IPS DF 6.9 (cell line): ENCODE results near the gene INSR.
"Not testable (repeated sequence)": the region's sequence is repeated elsewhere in the genome, so short reads cannot be mapped to it uniquely, and the experiment has no call there.

Experiments
- DNase-seq: peaks from one replicate; pipeline ENCODE4 v3.0.0-alpha.2; 2013; ENCODE audit warnings: low read depth, low spot score
- H3K27ac ChIP-seq: one replicate; pipeline ENCODE4 v1.5.1; 2013; ENCODE audit warnings: low read length, control low read depth
- H3K27me3 ChIP-seq: 2 replicates; pipeline ENCODE4 v1.6.1; 2013; ENCODE audit warnings: mild to moderate bottlenecking, low read length; ENCODE audit not compliant: control insufficient read depth, insufficient read depth
- H3K36me3 ChIP-seq: 2 replicates; pipeline ENCODE4 v1.6.1; 2013; ENCODE audit warnings: low read length; ENCODE audit not compliant: control insufficient read depth, insufficient read depth
- H3K4me1 ChIP-seq: 2 replicates; pipeline ENCODE4 v1.6.1; 2013; ENCODE audit warnings: low read length; ENCODE audit not compliant: control insufficient read depth, insufficient read depth
- H3K4me3 ChIP-seq: 2 replicates; pipeline ENCODE4 v1.5.1; 2013; ENCODE audit warnings: mild to moderate bottlenecking, low read length
- H3K9me3 ChIP-seq: 2 replicates; pipeline ENCODE4 v1.6.1; 2013; ENCODE audit warnings: low read length, inconsistent platforms; ENCODE audit not compliant: control insufficient read depth, insufficient read depth
- WGBS: extraction: QIAGEN DNeasy Blood & Tissue Kit; methylation state at CpG from one replicate; pipeline ENCODE4 v1.1.7; 2013; ENCODE audit warnings: mixed read lengths, missing lambda C conversion rate; ENCODE audit not compliant: insufficient read length, insufficient coverage; 5-methylcytosine and 5-hydroxymethylcytosine counted together

INSR gene

DNA sequence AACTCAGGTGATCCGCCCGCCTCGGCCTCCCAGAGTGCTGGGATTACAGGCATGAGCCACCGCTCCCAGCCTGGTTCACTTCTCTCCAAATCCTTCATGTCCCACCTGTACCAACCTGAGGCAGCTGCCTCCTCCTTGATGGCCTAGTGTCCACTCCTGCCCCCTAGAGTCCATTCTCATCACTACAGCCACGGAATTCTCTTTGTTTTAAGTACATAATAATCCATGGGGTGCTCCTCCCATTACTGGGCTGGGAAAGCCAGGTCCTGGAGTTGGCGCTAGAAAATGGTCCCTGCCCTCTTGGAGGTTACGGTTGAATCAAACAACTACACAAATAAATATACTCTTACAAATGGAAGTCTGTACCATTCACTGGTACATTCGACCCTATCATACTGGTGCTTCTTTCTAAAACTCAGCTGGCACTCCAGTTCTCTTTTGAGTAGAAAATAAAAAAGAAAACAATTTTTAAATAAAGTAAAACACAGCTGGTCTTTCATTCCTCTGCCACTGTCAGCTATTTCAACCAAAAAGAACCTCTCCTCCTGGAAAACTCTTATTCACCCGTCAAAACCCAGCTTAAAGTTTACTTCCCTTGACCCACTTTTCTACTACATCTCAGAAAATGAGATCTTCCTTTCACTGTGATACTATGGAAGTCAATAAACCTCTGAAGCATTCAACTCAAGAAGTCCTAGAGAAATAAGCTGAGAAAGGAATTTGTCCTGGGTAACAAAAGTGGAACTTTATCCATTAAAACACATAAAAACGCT lies 32.1 kb upstream of the INSR start:
- no peaks in the 10 kb centered on the region for H3K4me1 ChIP-seq
- H3K27ac ChIP-seq: no peak overlapping the region
- H3K9me3 ChIP-seq: no peaks in the 10 kb centered on the region
- WGBS: no CpG with 5 or more reads among the region's 10 CpGs
- no peak overlapping the region for H3K4me3 ChIP-seq
- no peaks in the 10 kb centered on the region for H3K27me3 ChIP-seq
- peak; percentile 81 for DNase-seq
- no peaks in the 10 kb centered on the region for H3K36me3 ChIP-seq

DNA sequence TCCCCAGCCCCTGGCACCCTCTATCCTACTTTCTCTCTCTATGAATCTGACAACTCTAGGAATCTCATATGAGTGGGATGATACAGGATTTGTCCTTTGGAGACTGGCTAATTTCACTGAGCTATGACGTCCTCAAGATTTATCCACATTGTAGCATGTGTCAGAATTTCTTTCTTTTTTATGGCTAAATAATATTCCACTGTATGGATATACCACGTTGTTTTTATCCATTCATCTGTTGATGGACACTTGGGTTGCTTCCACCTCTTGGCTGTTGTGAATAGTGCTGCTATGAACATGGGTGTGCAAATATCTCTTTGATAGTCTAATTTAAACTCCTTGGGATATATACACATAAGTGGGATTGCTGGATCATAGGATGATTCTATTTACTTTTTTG lies 24.0 kb upstream of the INSR start:
- Histone ChIP-seq H3K9me3 (no peaks in the 10 kb centered on the region), H3K36me3 (no peaks in the 10 kb centered on the region), H3K27me3 (no peaks in the 10 kb centered on the region), H3K4me1 (no peaks in the 10 kb centered on the region), H3K27ac (no peak overlapping the region), H3K4me3 (no peak overlapping the region)
- no CpG with 5 or more reads among the region's 2 CpGs for WGBS
- DNase-seq: no peak

DNA sequence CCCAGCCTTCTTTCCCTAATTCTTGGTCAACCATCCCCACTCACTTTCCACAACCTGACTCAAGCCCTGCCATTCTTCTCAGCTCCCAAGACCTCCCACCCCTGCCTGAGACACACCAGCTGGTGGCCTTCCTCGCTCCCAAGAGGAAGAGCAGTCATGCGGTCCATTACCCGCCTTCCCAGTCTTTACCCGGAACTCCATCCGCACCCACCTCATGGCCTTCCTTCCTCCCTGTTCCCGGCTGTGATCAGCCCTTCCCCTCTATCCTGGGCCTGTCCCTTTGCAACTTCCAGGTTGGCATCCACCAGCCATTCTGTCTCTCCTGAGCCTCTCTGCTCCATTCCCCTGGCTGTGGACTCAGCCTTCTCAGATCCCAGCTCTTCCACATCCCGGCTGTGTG lies 18.6 kb upstream of the INSR start:
- Histone ChIP-seq H3K27me3 (no peaks in the 10 kb centered on the region), H3K27ac (no peak overlapping the region), H3K4me1 (no peaks in the 10 kb centered on the region), H3K4me3 (no peak overlapping the region), H3K36me3 (no peaks in the 10 kb centered on the region), H3K9me3 (no peaks in the 10 kb centered on the region)
- WGBS: no CpG with 5 or more reads among the region's 7 CpGs
- DNase-seq: no peak

DNA sequence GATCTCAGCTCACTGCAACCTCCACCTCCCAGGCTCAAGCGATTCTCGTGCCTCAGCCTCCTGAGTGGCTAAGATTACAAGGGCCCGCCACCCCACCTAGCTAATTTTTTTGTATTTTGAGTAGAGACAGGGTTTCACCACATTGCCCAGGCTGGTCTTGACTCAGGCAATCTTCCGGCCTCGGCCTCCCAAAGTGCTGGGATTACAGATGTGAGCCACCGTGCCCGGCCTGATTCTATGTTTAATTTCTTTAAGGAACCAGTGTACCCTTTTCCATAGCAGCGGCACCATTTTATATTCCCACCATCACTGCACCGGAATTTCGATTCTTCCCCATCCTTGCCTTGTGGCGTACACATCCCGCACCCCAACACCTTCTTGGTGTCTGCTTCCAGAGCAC lies 17.7 kb upstream of the INSR start:
- no peak for DNase-seq
- Histone ChIP-seq H3K4me1 (no peaks in the 10 kb centered on the region), H3K9me3 (no peaks in the 10 kb centered on the region), H3K27me3 (no peaks in the 10 kb centered on the region), H3K4me3 (no peak overlapping the region), H3K27ac (no peak overlapping the region), H3K36me3 (no peaks in the 10 kb centered on the region)
- WGBS: no CpG with 5 or more reads among the region's 12 CpGs

DNA sequence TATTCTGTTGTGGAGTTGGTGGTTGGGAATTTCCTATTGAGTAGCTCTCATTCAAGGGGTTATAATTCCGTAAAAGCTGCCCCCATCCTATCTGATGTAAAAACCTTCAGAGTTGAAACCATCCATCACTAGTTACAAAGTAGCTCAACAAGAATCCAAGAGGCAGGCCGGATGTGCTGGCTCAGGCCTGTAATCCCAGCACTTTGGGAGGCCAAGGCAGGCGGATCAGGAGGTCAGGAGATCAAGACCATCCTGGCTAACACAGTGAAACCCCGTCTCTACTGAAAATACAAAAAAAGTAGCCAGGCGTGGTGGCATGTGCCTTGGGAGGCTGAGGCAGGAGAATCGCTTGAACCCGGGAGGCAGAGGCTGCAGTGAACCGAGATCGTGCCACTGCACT lies 14.1 kb upstream of the INSR start:
- H3K4me1 ChIP-seq, H3K27me3 ChIP-seq, H3K4me3 ChIP-seq, H3K27ac ChIP-seq, H3K36me3 ChIP-seq, H3K9me3 ChIP-seq, DNase-seq: not testable (repeated sequence)
- no CpG with 5 or more reads among the region's 9 CpGs for WGBS

DNA sequence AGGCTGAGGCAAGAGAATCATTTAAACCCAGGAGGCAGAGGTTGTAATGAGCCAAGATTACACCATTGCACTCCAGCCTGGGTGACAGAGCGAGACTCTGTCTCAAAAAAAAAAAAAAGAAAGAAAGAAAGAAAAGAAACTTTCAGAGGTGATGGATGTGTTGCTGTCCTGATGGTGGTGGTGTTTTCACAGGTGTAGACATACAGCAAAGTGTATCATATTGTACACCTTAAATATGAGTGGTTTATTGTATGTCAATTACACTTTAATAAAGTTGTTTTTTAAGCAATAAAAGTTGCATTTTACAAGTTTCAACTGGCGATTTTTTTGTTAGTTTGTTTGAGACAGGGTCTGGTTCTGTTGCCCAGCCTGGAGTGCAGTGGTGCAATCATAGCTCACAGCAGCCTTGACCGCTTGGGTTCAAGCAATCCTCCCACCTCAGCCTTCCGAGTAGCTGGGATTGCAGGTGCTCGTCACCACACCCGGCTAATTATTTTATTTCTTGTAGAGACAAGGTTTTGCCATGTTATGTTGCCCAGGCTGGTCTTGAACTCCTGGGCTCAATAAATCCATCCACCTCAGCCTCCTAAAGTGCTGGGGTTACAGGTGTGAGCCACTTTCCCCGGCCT lies 13.5 kb upstream of the INSR start:
- DNase-seq: no peak
- Histone ChIP-seq H3K4me3 (no peak overlapping the region), H3K27me3 (no peaks in the 10 kb centered on the region), H3K4me1 (no peaks in the 10 kb centered on the region), H3K27ac (no peak overlapping the region), H3K36me3 (no peaks in the 10 kb centered on the region), H3K9me3 (no peaks in the 10 kb centered on the region)
- no CpG with 5 or more reads among the region's 7 CpGs for WGBS

DNA sequence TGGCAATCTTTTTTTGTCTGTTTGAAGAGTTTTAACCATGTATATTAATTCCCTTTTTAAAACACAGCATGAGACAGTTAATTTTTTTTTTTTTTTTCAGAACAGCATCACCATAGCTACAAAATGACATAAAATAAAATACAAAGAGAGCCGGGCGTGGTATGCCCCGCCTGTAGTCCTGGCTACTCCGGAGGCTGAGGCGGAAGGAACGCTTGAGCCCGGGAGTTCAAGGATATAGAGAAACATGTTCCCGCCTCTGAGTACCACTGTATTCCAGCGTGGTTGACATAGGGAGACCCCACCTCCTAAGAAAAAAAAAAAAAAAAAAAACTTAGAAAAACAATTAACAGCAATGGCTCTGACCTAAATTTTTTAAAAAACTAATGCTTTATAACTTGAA lies 10.0 kb upstream of the INSR start:
- H3K27me3 ChIP-seq: no peaks in the 10 kb centered on the region
- H3K36me3 ChIP-seq: no peaks in the 10 kb centered on the region
- H3K4me1 ChIP-seq: no peaks in the 10 kb centered on the region
- H3K27ac ChIP-seq: no peak overlapping the region
- no CpG with 5 or more reads among the region's 9 CpGs for WGBS
- no peak overlapping the region for H3K4me3 ChIP-seq
- no peak for DNase-seq
- no peaks in the 10 kb centered on the region for H3K9me3 ChIP-seq

DNA sequence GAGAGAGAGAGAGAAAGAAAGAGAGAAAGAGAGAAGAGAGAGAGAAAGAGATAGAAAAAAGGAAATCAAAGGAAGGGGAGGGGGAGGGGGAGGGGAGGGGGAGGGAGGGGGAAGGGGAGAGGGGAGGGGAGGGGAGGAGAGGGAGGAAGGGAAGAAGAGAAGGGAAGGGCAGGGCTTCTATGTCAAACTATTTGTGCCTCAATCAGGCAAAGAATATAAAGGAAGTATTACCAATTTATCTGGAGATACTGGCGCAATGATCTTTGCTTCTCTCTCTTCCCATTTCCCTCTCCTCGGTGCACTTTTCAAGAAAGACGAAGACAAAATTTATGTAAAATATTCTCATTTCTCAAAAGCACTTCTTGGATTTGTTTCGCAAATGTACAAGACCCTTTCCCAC lies 9.3 kb upstream of the INSR start:
- H3K36me3 ChIP-seq: no peaks in the 10 kb centered on the region
- no CpG with 5 or more reads among the region's 4 CpGs for WGBS
- H3K4me1 ChIP-seq: no peaks in the 10 kb centered on the region
- H3K4me3 ChIP-seq: no peak overlapping the region
- H3K9me3 ChIP-seq: no peaks in the 10 kb centered on the region
- no peak for DNase-seq
- H3K27ac ChIP-seq: no peak overlapping the region
- H3K27me3 ChIP-seq: no peaks in the 10 kb centered on the region

DNA sequence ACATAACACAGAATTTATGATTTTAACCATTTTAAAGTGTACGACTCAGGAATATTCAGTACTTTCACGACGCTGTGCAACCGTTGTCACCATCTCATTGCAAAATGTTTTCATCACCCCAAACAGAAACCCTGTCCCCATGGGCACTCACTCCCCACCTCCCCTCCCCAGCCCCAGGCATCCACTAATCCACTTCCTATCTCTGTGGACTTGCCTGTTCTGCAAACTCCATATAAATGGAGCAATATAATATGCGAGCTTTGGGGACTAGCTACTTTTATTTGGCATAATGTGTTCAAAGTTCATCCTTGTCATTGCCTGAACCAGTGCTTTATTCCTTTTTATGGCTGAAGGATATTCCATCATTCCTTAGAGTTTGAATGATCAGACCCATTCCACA lies 7.3 kb upstream of the INSR start:
- Histone ChIP-seq H3K27ac (no peak overlapping the region), H3K9me3 (no peaks in the 10 kb centered on the region), H3K4me1 (no peaks in the 10 kb centered on the region), H3K36me3 (no peaks in the 10 kb centered on the region), H3K4me3 (no peak overlapping the region), H3K27me3 (no peaks in the 10 kb centered on the region)
- WGBS: no CpG with 5 or more reads among the region's 5 CpGs
- no peak for DNase-seq

DNA sequence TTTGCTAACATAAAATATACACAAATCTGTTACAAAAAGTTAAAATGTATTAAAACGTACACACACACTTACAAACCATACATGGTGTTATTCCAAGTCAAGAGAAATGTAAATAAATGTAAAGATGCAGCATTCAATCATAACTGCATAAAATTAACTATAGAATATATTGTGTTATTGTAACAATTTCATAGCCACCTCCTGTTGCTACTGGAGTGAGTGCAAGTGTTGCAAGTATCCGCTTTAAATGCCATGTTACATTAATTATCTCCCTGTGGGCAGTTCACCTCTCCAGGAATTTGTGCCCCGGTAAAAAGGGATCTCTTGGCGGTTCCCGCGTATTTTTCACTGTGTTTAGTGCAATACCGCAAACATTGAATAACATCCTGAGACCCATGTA lies 3.5 kb upstream of the INSR start:
- Histone ChIP-seq H3K27me3 (no peaks in the 10 kb centered on the region), H3K9me3 (no peaks in the 10 kb centered on the region), H3K27ac (no peak overlapping the region), H3K36me3 (no peaks in the 10 kb centered on the region; the same call in 1 of the 2 replicates), H3K4me3 (no peak overlapping the region), H3K4me1 (peaks cover 2% of the 10 kb centered on the region; the same call in 1 of the 2 replicates)
- no CpG with 5 or more reads among the region's 7 CpGs for WGBS
- no peak for DNase-seq
